ENCODE measurements around the gene ABCG8.

The ABCG8 gene

GRCh38 chr2:43810452-43810851 lies 28.3 kb upstream of the ABCG8 start:
- H3K27ac ChIP-seq (ENCODE audit: low read length): no peak overlapping the region
- H3K9me3 ChIP-seq (ENCODE audit: insufficient read depth, low read length, severe bottlenecking): no peaks in the 10 kb centered on the region
- ATAC-seq (ENCODE audit: insufficient read depth, low read depth): no peak
- no peaks in the 10 kb centered on the region for H3K36me3 ChIP-seq (ENCODE audit: insufficient read depth, low read length)
- H4K20me1 ChIP-seq (ENCODE audit: insufficient read depth, low read length): no peaks in the 10 kb centered on the region
- no peak overlapping the region for H3K9ac ChIP-seq (ENCODE audit: low read depth, low read length)
- DNase-seq: no peak
- H3K27me3 ChIP-seq (ENCODE audit: insufficient read depth, low read length, poor library complexity): no peaks in the 10 kb centered on the region
- no peaks in the 10 kb centered on the region for H3K4me1 ChIP-seq (ENCODE audit: insufficient read depth, low read length)
- H3K4me3 ChIP-seq (ENCODE audit: low read depth in 1 of 2, low read length in 2 of 2): no peak overlapping the region
- H2AFZ ChIP-seq (ENCODE audit: low read depth, low read length): no peak overlapping the region
- no peaks in the 10 kb centered on the region for H3K79me2 ChIP-seq (ENCODE audit: insufficient read depth, low read length)
- H3K4me2 ChIP-seq (ENCODE audit: insufficient read depth, low read length): no peak overlapping the region
- no peak for TF ChIP-seq EZH2 (IDR thresholded peaks at IDR 0.05; ENCODE audit: borderline replicate concordance, low read depth, low read length, severe bottlenecking)
- no peak for TF ChIP-seq CTCF (IDR thresholded peaks at IDR 0.05; ENCODE audit: borderline replicate concordance, extremely low read depth, low read length, poor library complexity, severe bottlenecking)

GRCh38 chr2:43810888-43811287 lies 27.9 kb upstream of the ABCG8 start:
- Histone ChIP-seq H3K9ac (ENCODE audit: low read depth, low read length) (no peak overlapping the region), H3K27me3 (ENCODE audit: insufficient read depth, low read length, poor library complexity) (no peaks in the 10 kb centered on the region), H3K27ac (ENCODE audit: low read length) (no peak overlapping the region), H4K20me1 (ENCODE audit: insufficient read depth, low read length) (no peaks in the 10 kb centered on the region), H3K9me3 (ENCODE audit: insufficient read depth, low read length, severe bottlenecking) (no peaks in the 10 kb centered on the region), H2AFZ (ENCODE audit: low read depth, low read length) (no peak overlapping the region), H3K79me2 (ENCODE audit: insufficient read depth, low read length) (no peaks in the 10 kb centered on the region), H3K4me3 (ENCODE audit: low read depth in 1 of 2, low read length in 2 of 2) (no peak overlapping the region), H3K36me3 (ENCODE audit: insufficient read depth, low read length) (no peaks in the 10 kb centered on the region), H3K4me1 (ENCODE audit: insufficient read depth, low read length) (no peaks in the 10 kb centered on the region), H3K4me2 (ENCODE audit: insufficient read depth, low read length) (no peak overlapping the region)
- no peak for ATAC-seq (ENCODE audit: insufficient read depth, low read depth)
- TF ChIP-seq CTCF (IDR thresholded peaks at IDR 0.05; ENCODE audit: borderline replicate concordance, extremely low read depth, low read length, poor library complexity, severe bottlenecking): no peak
- no peak for TF ChIP-seq EZH2 (IDR thresholded peaks at IDR 0.05; ENCODE audit: borderline replicate concordance, low read depth, low read length, severe bottlenecking)
- no peak for DNase-seq

GRCh38 chr2:43812006-43812405 lies 26.8 kb upstream of the ABCG8 start:
- Histone ChIP-seq H3K27ac (ENCODE audit: low read length) (no peak overlapping the region), H3K4me3 (ENCODE audit: low read depth in 1 of 2, low read length in 2 of 2) (no peak overlapping the region), H3K9ac (ENCODE audit: low read depth, low read length) (no peak overlapping the region), H2AFZ (ENCODE audit: low read depth, low read length) (no peak overlapping the region), H3K27me3 (ENCODE audit: insufficient read depth, low read length, poor library complexity) (no peaks in the 10 kb centered on the region), H3K36me3 (ENCODE audit: insufficient read depth, low read length) (no peaks in the 10 kb centered on the region), H4K20me1 (ENCODE audit: insufficient read depth, low read length) (no peaks in the 10 kb centered on the region), H3K4me2 (ENCODE audit: insufficient read depth, low read length) (no peak overlapping the region), H3K4me1 (ENCODE audit: insufficient read depth, low read length) (no peaks in the 10 kb centered on the region), H3K79me2 (ENCODE audit: insufficient read depth, low read length) (no peaks in the 10 kb centered on the region), H3K9me3 (ENCODE audit: insufficient read depth, low read length, severe bottlenecking) (no peaks in the 10 kb centered on the region)
- no peak for ATAC-seq (ENCODE audit: insufficient read depth, low read depth)
- TF ChIP-seq EZH2 (IDR thresholded peaks at IDR 0.05; ENCODE audit: borderline replicate concordance, low read depth, low read length, severe bottlenecking): no peak
- TF ChIP-seq CTCF (IDR thresholded peaks at IDR 0.05; ENCODE audit: borderline replicate concordance, extremely low read depth, low read length, poor library complexity, severe bottlenecking): no peak
- no peak for DNase-seq

GRCh38 chr2:43812947-43813346 lies 25.8 kb upstream of the ABCG8 start:
- TF ChIP-seq EZH2 (IDR thresholded peaks at IDR 0.05; ENCODE audit: borderline replicate concordance, low read depth, low read length, severe bottlenecking) (no peak), CTCF (IDR thresholded peaks at IDR 0.05; ENCODE audit: borderline replicate concordance, extremely low read depth, low read length, poor library complexity, severe bottlenecking) (no peak)
- H3K9me3 ChIP-seq (ENCODE audit: insufficient read depth, low read length, severe bottlenecking): no peaks in the 10 kb centered on the region
- no peaks in the 10 kb centered on the region for H3K27me3 ChIP-seq (ENCODE audit: insufficient read depth, low read length, poor library complexity)
- no peaks in the 10 kb centered on the region for H3K79me2 ChIP-seq (ENCODE audit: insufficient read depth, low read length)
- H3K4me2 ChIP-seq (ENCODE audit: insufficient read depth, low read length): no peak overlapping the region
- H3K4me1 ChIP-seq (ENCODE audit: insufficient read depth, low read length): no peaks in the 10 kb centered on the region
- H3K27ac ChIP-seq (ENCODE audit: low read length): no peak overlapping the region
- H4K20me1 ChIP-seq (ENCODE audit: insufficient read depth, low read length): no peaks in the 10 kb centered on the region
- no peak for ATAC-seq (ENCODE audit: insufficient read depth, low read depth)
- DNase-seq: no peak
- no peak overlapping the region for H2AFZ ChIP-seq (ENCODE audit: low read depth, low read length)
- no peaks in the 10 kb centered on the region for H3K36me3 ChIP-seq (ENCODE audit: insufficient read depth, low read length)
- no peak overlapping the region for H3K4me3 ChIP-seq (ENCODE audit: low read depth in 1 of 2, low read length in 2 of 2)
- no peak overlapping the region for H3K9ac ChIP-seq (ENCODE audit: low read depth, low read length)

Data from DND-41 (cell line).